HL-60/S4 treated with retinoic acid at 250 ng/mL for 4 days and 3 days (cell line): ENCODE data around the gene JUN.

Experiments used
- in situ Hi-C: fragments of 300-500 bp; cut with MboI; formaldehyde crosslinking; loops from 2 replicates; pipeline ENCODE4 v1.7.0; 2022; ENCODE audit warnings: low sequenced_read_pairs

The JUN gene

DNA sequence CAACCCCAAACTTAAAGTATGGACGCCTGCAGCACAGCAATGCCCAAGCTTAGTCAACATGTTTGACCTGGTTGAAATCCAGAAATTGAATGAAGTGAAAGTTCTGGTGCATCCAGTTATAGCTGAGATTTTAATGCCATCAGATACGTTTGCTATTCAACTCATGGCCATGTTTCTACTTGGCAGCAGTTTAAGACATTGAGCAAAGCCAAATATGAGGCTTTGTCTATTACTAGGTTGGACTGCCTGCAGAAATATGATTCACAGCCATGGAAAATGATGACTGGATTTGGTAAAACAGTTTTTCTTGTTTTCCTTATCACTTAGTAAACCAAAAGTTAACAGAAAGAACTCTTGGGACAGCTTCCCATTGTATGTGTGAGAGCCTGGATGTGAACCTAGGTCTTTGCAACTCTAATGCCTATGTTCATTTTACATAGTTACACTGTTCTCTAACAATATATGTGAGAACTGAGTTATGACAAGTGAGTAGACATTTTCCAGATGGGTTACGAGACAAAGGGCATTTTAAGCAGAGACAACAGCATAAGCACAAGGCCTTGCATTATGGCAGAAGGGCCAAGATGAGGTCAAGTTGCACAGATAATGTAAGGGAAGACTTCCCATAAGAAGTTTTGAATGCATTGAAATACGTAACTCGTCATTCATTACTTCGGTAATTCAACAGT lies 51.6 kb downstream of the JUN start:
- in situ Hi-C loops = no loop called here
